GM12878 (cell line): ENCODE data around the gene TAF3. TPM values are rescaled to one million over a fixed set of nuclear protein-coding genes. Genes with fewer than 3 reads are reported as not detected.

ENCODE experiments used
- ATAC-seq: fragments of 200-7000 bp; cut with Tn5 transposase; 3 replicates; pipeline ENCODE4 v1.9.1; 2020; ENCODE audit warnings: mild to moderate bottlenecking, moderate library complexity
- BruUV-seq: library from RNA; stranded (reverse); fragments of 400-500 nt; replicated peaks from 2 replicates; lab custom pipeline; 2021; lab: Mats Ljungman, UMichigan
- CTCF ChIA-PET: fragments of 300-600 bp; sonication (Branson Sonifier 250); formaldehyde crosslinking; extraction: SDS; loops from one replicate; lab custom pipeline; 2021; ENCODE audit warnings: inconsistent platforms; lab: Yijun Ruan, JAX
- POLR2A ChIA-PET: fragments of 350-600 bp; formaldehyde crosslinking; extraction: SDS; loops from one replicate; lab custom pipeline; 2021; ENCODE audit warnings: inconsistent platforms; lab: Charles Lee
- RAD21 ChIA-PET: fragments of 300-600 bp; sonication (Branson Sonifier 250); formaldehyde crosslinking; loops from one replicate; lab custom pipeline; 2023; ENCODE audit warnings: antibody characterized with exemption; ENCODE audit not compliant: unreplicated experiment; lab: Charles Lee
- SMC1A ChIA-PET: fragments of 300-600 bp; sonication (Branson Sonifier 250); formaldehyde crosslinking; loops from one replicate; lab custom pipeline; 2023; ENCODE audit not compliant: unreplicated experiment, uncharacterized antibody; lab: Charles Lee
- DNase-seq: peaks from one replicate; pipeline ENCODE4 v3.0.0-alpha.2; 2011; ENCODE audit warnings: low read depth, low spot score
- FAIRE-seq: peaks from 3 replicates; lab custom pipeline; 2011; peaks lifted over from hg19 to GRCh38; lab: Jason Lieb, UNC
- H2AFZ ChIP-seq: 2 replicates; pipeline ENCODE4 v1.6.0; 2011; ENCODE audit warnings: low read depth, low read length, control low read depth; ENCODE audit not compliant: control insufficient read depth
- H3K27ac ChIP-seq: 2 replicates; pipeline ENCODE4 v1.5.1; 2011; ENCODE audit warnings: control low read depth; ENCODE audit not compliant: control insufficient read depth, insufficient read depth
- H3K27me3 ChIP-seq, 2 experiments: replicated peaks in 1 of 2; 2 replicates each; pipeline versions ENCODE4 v1.6.0 to v1.6.1; 2011; ENCODE audit warnings: low read length in 1 of 2; ENCODE audit not compliant: control insufficient read depth in 2 of 2, insufficient read depth in 2 of 2
- H3K36me3 ChIP-seq, 2 experiments: 2 replicates each; pipeline ENCODE4 v1.5.1; 2011; ENCODE audit warnings: low read length in 1 of 2; ENCODE audit not compliant: control insufficient read depth in 2 of 2, insufficient read depth in 2 of 2
- H3K4me1 ChIP-seq: 2 replicates; pipeline ENCODE4 v1.6.1; 2011; ENCODE audit warnings: mild to moderate bottlenecking, low read length, moderate library complexity, mixed read lengths; ENCODE audit not compliant: control insufficient read depth, insufficient read depth
- H3K4me2 ChIP-seq: 2 replicates; pipeline ENCODE4 v1.6.0; 2011; ENCODE audit warnings: control low read depth; ENCODE audit not compliant: control insufficient read depth, insufficient read depth
- H3K4me3 ChIP-seq: fragments of 200-600 bp; sonication (generic); 2 replicates; pipeline ENCODE4 v1.5.1; 2016
- H3K79me2 ChIP-seq: 2 replicates; pipeline ENCODE4 v1.6.0; 2011; ENCODE audit warnings: low read length; ENCODE audit not compliant: control insufficient read depth, insufficient read depth
- H3K9ac ChIP-seq: 2 replicates; pipeline ENCODE4 v1.8.0; 2011; ENCODE audit warnings: low read length, control low read depth, mixed read lengths; ENCODE audit not compliant: control insufficient read depth, insufficient read depth
- H3K9me3 ChIP-seq: replicated peaks from 3 replicates; pipeline ENCODE4 v1.5.1; 2011; ENCODE audit warnings: mild to moderate bottlenecking, low read length; ENCODE audit not compliant: control insufficient read depth, insufficient read depth
- H4K20me1 ChIP-seq: 2 replicates; pipeline ENCODE4 v1.6.0; 2011; ENCODE audit not compliant: control insufficient read depth, insufficient read depth
- EZH2 ChIP-seq: IDR thresholded peaks from 2 replicates; pipeline ENCODE4 v1.6.1; 2012; ENCODE audit warnings: low read depth, mild to moderate bottlenecking, control low read depth, inconsistent platforms, low read length, borderline replicate concordance; ENCODE audit not compliant: control insufficient read depth
- NFYB ChIP-seq: IDR thresholded peaks from 2 replicates; pipeline ENCODE4 v1.6.1; 2011; ENCODE audit warnings: low read depth, mild to moderate bottlenecking, low read length, improper control_type of control experiment, moderate library complexity; ENCODE audit not compliant: insufficient read depth
- RAD51 ChIP-seq: fragments of 450-650 bp; IDR thresholded peaks from 2 replicates; pipeline ENCODE4 v1.6.1; 2016; ENCODE audit warnings: moderate library complexity, mild to moderate bottlenecking, inconsistent platforms
- WGBS: methylation state at CpG from one replicate; pipeline ENCODE4 v1.1.6; 2016; ENCODE audit warnings: low lambda C conversion rate; ENCODE audit not compliant: insufficient replicate concordance, insufficient coverage; ENCODE audit errors: missing lambda C conversion rate; 5-methylcytosine and 5-hydroxymethylcytosine counted together
- in situ Hi-C: fragments of 300-500 bp; cut with MboI; formaldehyde crosslinking; loops from 9 replicates; pipeline ENCODE4 v1.14.3; 2018; ENCODE audit warnings: mixed read lengths
- intact Hi-C: fragments of 100-400 bp; cut with micrococcal nuclease; formaldehyde crosslinking; loops from one replicate; pipeline ENCODE4 v1.14.2; 2022; ENCODE audit not compliant: unreplicated experiment
- polyA plus RNA-seq, 11 experiments: library from polyadenylated mRNA; depleted of rRNA in 4 of 11; unstranded in 6 of 11; stranded (reverse) in 5 of 11; fragments of >200 nt; fragmentation: Nextera tagmentation in 4 of 11; fragmentation: Illumina TruSeq in 1 of 11; extraction: Ambion mirVana in 4 of 11; extraction: Trizol in 1 of 11; gene quantifications; 1 replicate in 1 of 11; 2 replicates in 10 of 11; pipeline versions ENCODE4 v1.2.1 to v1.2.3, GENCODE V29; 2011 to 2016; ENCODE audit warnings: inconsistent platforms in 2 of 11, missing spikeins in 2 of 11, low read depth in 1 of 11
- total RNA-seq, 4 experiments: library from RNA; depleted of rRNA in 3 of 4; stranded (reverse); fragments of >200 nt in 3 of 4; fragmentation: Illumina TruSeq in 1 of 4; extraction: Trizol in 1 of 4; gene quantifications; 2 replicates each; pipeline versions ENCODE4 v1.2.1 to v1.2.3, GENCODE V29; 2013 to 2021
- TF ChIP-seq, protein P1 (sequence below): IDR thresholded peaks from 2 replicates; pipeline ENCODE4 v1.6.1; 2012; ENCODE audit warnings: mild to moderate bottlenecking, low read depth, low read length

The TAF3 gene
- total and polyA plus RNA-seq, 10 of the 15 experiments (the other 5 are each of a cell fraction or from before 2014, with no cell fraction given) = 2.0 to 10.1 (median 3.7) TPM

DNA sequence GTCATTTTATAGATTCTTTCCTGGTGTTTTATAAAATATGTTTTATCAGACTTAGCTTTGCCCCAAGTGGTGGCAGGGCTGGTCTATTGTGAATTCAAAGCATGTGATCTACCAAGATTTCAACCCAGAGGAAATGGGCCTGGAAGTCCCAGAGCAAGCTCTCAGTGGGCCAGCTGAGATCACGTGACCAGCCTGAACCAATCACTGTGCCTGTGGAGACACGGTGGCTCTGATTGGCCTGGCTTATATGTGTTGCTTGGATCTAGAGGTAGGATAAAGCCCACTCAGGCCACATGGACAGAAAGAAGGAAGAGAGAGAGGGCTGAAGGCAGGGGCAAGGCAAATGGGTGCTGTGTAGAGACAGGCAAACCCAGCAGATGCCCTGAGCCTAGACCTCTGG is 170.7 kb downstream of the TAF3 start:
- no peaks in the 10 kb centered on the region; a peak in 1 of 4 replicates for H3K36me3 ChIP-seq
- TF ChIP-seq NFYB (peak; percentile 75; the same call in 1 of the 2 replicates), RAD51 (0 out of 2 replicates have a peak, but pooled peaks have one; percentile 15), EZH2 (no peak)
- TF ChIP-seq, protein P1, sequence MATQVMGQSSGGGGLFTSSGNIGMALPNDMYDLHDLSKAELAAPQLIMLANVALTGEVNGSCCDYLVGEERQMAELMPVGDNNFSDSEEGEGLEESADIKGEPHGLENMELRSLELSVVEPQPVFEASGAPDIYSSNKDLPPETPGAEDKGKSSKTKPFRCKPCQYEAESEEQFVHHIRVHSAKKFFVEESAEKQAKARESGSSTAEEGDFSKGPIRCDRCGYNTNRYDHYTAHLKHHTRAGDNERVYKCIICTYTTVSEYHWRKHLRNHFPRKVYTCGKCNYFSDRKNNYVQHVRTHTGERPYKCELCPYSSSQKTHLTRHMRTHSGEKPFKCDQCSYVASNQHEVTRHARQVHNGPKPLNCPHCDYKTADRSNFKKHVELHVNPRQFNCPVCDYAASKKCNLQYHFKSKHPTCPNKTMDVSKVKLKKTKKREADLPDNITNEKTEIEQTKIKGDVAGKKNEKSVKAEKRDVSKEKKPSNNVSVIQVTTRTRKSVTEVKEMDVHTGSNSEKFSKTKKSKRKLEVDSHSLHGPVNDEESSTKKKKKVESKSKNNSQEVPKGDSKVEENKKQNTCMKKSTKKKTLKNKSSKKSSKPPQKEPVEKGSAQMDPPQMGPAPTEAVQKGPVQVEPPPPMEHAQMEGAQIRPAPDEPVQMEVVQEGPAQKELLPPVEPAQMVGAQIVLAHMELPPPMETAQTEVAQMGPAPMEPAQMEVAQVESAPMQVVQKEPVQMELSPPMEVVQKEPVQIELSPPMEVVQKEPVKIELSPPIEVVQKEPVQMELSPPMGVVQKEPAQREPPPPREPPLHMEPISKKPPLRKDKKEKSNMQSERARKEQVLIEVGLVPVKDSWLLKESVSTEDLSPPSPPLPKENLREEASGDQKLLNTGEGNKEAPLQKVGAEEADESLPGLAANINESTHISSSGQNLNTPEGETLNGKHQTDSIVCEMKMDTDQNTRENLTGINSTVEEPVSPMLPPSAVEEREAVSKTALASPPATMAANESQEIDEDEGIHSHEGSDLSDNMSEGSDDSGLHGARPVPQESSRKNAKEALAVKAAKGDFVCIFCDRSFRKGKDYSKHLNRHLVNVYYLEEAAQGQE = no peak
- ChIA-PET RAD21 (no interaction called here), POLR2A (no interaction called here), SMC1A (no interaction called here), CTCF (interaction anchor here (0.7 kb wide), 1 partner anchor 219 kb away, joined by 4 read pairs; no protein-coding TSS in a partner anchor)
- 100% methylated on average over 2 of the region's 2 CpGs for WGBS
- no peak overlapping the region for H3K27ac ChIP-seq
- H3K27me3 ChIP-seq = no peaks in the 10 kb centered on the region
- H3K9ac ChIP-seq = no peak overlapping the region
- no peak overlapping the region for H3K4me2 ChIP-seq
- intact Hi-C loops = no loop called here
- no peak overlapping the region for H3K4me3 ChIP-seq
- DNase-seq = no peak
- no peaks in the 10 kb centered on the region for H3K79me2 ChIP-seq
- BruUV-seq = no TSS peak
- H3K9me3 ChIP-seq = no peaks in the 10 kb centered on the region
- in situ Hi-C loops = no loop called here
- no peak for FAIRE-seq
- peak; percentile 48; the same call in 2 of the 3 replicates for ATAC-seq
- no peak overlapping the region for H2AFZ ChIP-seq
- H4K20me1 ChIP-seq = no peaks in the 10 kb centered on the region
- no peaks in the 10 kb centered on the region for H3K4me1 ChIP-seq
